Endothelial cell of umbilical vein (primary cell): ENCODE data around the gene ELAPOR2. TPM values are rescaled to one million over a fixed set of nuclear protein-coding genes. Genes with fewer than 3 reads are reported as not detected.
A peak's percentile ranks its signal among the peaks of the same experiment; 100 is the strongest.

Source experiments
- Bru-seq: library from RNA; stranded (reverse); fragments of 400-500 nt; gene quantifications from one replicate; lab custom pipeline; 2021; lab: Mats Ljungman, UMichigan
- BruChase-seq, 2 experiments: library from RNA; stranded (reverse); fragments of 400-500 nt; gene quantifications; one replicate each; lab custom pipeline; 2021; lab: Mats Ljungman, UMichigan
- BruUV-seq: library from RNA; stranded (reverse); fragments of 400-500 nt; replicated peaks from 2 replicates; lab custom pipeline; 2021; lab: Mats Ljungman, UMichigan
- CTCF ChIA-PET: fragments of 300-600, 350-600 bp; sonication (Branson Sonifier 250); formaldehyde crosslinking; loops from one replicate; lab custom pipeline; 2021; ENCODE audit warnings: antibody characterized with exemption, inconsistent platforms; lab: Charles Lee
- POLR2A ChIA-PET: fragments of 300-600, 350-600 bp; sonication (Branson Sonifier 250); formaldehyde crosslinking; loops from one replicate; lab custom pipeline; 2021; ENCODE audit warnings: antibody characterized with exemption, inconsistent platforms; lab: Charles Lee
- DNase-seq: peaks from one replicate; pipeline ENCODE4 v3.0.0-alpha.2; 2011; ENCODE audit warnings: low read depth, low spot score
- FAIRE-seq: peaks from 2 replicates; lab custom pipeline; 2011; peaks lifted over from hg19 to GRCh38; lab: Jason Lieb, UNC
- H2AFZ ChIP-seq: 2 replicates; pipeline ENCODE4 v1.6.0; 2012; ENCODE audit warnings: low read depth, low read length, control low read depth, inconsistent platforms
- H3K27ac ChIP-seq: 2 replicates; pipeline ENCODE4 v1.5.1; 2011; ENCODE audit warnings: low read depth, mild to moderate bottlenecking, control low read depth, low read length, moderate library complexity; ENCODE audit not compliant: insufficient read depth
- H3K27me3 ChIP-seq, 2 experiments: 2 replicates each; pipeline versions ENCODE4 v1.6.0 to v1.6.1; 2011; ENCODE audit warnings: low read length in 2 of 2, mixed read lengths in 1 of 2; ENCODE audit not compliant: control insufficient read depth in 2 of 2, insufficient read depth in 2 of 2
- H3K36me3 ChIP-seq, 2 experiments: 2 replicates in 1 of 2; 3 replicates in 1 of 2; pipeline ENCODE4 v1.5.1; 2011; ENCODE audit warnings: low read length in 2 of 2, mild to moderate bottlenecking in 1 of 2, moderate library complexity in 1 of 2; ENCODE audit not compliant: control insufficient read depth in 2 of 2, insufficient read depth in 2 of 2; ENCODE audit errors: extremely low read depth in 1 of 2
- H3K4me1 ChIP-seq: 3 replicates; pipeline ENCODE4 v1.5.1; 2011; ENCODE audit warnings: mild to moderate bottlenecking, low read length; ENCODE audit not compliant: control insufficient read depth, insufficient read depth; ENCODE audit errors: extremely low read depth
- H3K4me2 ChIP-seq: 2 replicates; pipeline ENCODE4 v1.6.1; 2011; ENCODE audit warnings: low read length, control low read depth, mixed read lengths; ENCODE audit not compliant: insufficient read depth
- H3K4me3 ChIP-seq, 3 experiments: fragments of 200-600 bp in 1 of 3; sonication (generic), shearing (Covaris generic) in 1 of 3; replicated peaks in 1 of 3; 2 replicates each; pipeline ENCODE4 v1.5.1; 2011 to 2016; ENCODE audit warnings: control low read depth in 3 of 3, low read length in 3 of 3, mild to moderate bottlenecking in 2 of 3, inconsistent platforms in 1 of 3, low read depth in 1 of 3, moderate library complexity in 1 of 3; ENCODE audit not compliant: insufficient read depth in 1 of 3
- H3K79me2 ChIP-seq: 2 replicates; pipeline ENCODE4 v1.6.0; 2012; ENCODE audit warnings: low read length, inconsistent platforms; ENCODE audit not compliant: control insufficient read depth, insufficient read depth
- H3K9ac ChIP-seq: replicated peaks from 2 replicates; pipeline ENCODE3; 2011; ENCODE audit warnings: low read length, control low read depth; ENCODE audit not compliant: insufficient read depth; ENCODE audit errors: extremely low read depth
- H3K9me1 ChIP-seq: replicated peaks from 3 replicates; pipeline ENCODE4 v1.6.0; 2011; ENCODE audit warnings: mild to moderate bottlenecking, low read length; ENCODE audit not compliant: control insufficient read depth, insufficient read depth; ENCODE audit errors: extremely low read depth
- H3K9me3 ChIP-seq: replicated peaks from 2 replicates; pipeline ENCODE4 v1.5.1; 2012; ENCODE audit warnings: low read length, inconsistent platforms; ENCODE audit not compliant: control insufficient read depth, insufficient read depth
- H4K20me1 ChIP-seq: replicated peaks from 2 replicates; pipeline ENCODE3; 2011; ENCODE audit warnings: mild to moderate bottlenecking, low read length; ENCODE audit not compliant: control insufficient read depth, insufficient read depth; ENCODE audit errors: extremely low read depth
- CTCF ChIP-seq, 2 donors: IDR thresholded peaks; 1 replicate in 1 of 2; 2 replicates in 1 of 2; pipeline ENCODE4 v1.5.1; 2011; ENCODE audit warnings: low read length in 2 of 2, mild to moderate bottlenecking in 2 of 2, moderate library complexity in 2 of 2, control low read depth in 1 of 2, inconsistent platforms in 1 of 2, low read depth in 1 of 2; ENCODE audit not compliant: insufficient read depth in 1 of 2; ENCODE audit errors: extremely low read depth in 1 of 2
- EZH2 ChIP-seq: IDR thresholded peaks from 2 replicates; pipeline ENCODE4 v1.6.1; 2012; ENCODE audit warnings: borderline replicate concordance, low read depth, mild to moderate bottlenecking, moderate library complexity, low read length, inconsistent platforms; ENCODE audit not compliant: severe bottlenecking
- FOS ChIP-seq: IDR thresholded peaks from 2 replicates; pipeline ENCODE4 v1.6.1; 2011; ENCODE audit warnings: mild to moderate bottlenecking, low read length, moderate library complexity, borderline replicate concordance; ENCODE audit not compliant: insufficient read depth
- GATA2 ChIP-seq: IDR thresholded peaks from 2 replicates; pipeline ENCODE4 v1.7.0; 2011; ENCODE audit warnings: low read depth, mild to moderate bottlenecking, moderate library complexity, mixed read lengths, low read length; ENCODE audit not compliant: insufficient read length, insufficient read depth
- JUN ChIP-seq: IDR thresholded peaks from 2 replicates; pipeline ENCODE4 v1.6.1; 2011; ENCODE audit warnings: borderline replicate concordance, low read depth; ENCODE audit not compliant: insufficient read length, insufficient read depth
- MAX ChIP-seq: IDR thresholded peaks from 2 replicates; pipeline ENCODE4 v1.6.1; 2011; ENCODE audit not compliant: insufficient read depth, insufficient read length
- MYC ChIP-seq: IDR thresholded peaks from one replicate; pipeline ENCODE4 v1.6.1; 2011; ENCODE audit warnings: mild to moderate bottlenecking, low read depth, low read length
- POLR2A ChIP-seq: IDR thresholded peaks from 2 replicates; pipeline ENCODE4 v1.6.1; 2012; ENCODE audit warnings: low read depth, mild to moderate bottlenecking, control low read depth, low read length
- POLR2AphosphoS5 ChIP-seq: IDR thresholded peaks from 2 replicates; pipeline ENCODE4 v1.6.1; 2012; ENCODE audit warnings: low read depth, mild to moderate bottlenecking, control low read depth, low read length, moderate library complexity; ENCODE audit not compliant: insufficient read depth
- dilution Hi-C: fragments of 300-500 bp; cut with MboI; formaldehyde crosslinking; loops from one replicate; pipeline ENCODE4 v1.15.0; 2019; ENCODE audit warnings: low sequenced_read_pairs; ENCODE audit not compliant: extremely low pct_ligation_motif_present
- intact Hi-C: fragments of 100-400 bp; cut with micrococcal nuclease; formaldehyde crosslinking; loops from one replicate; pipeline ENCODE4 v1.10.0; 2022
- long read RNA-seq: library from polyadenylated mRNA; stranded (forward); transcript quantifications from one replicate; pipeline ENCODE4 v2.0.0, GENCODE V29; 2021
- polyA minus RNA-seq, 3 experiments: library from RNA; depleted of rRNA, polyadenylated mRNA; stranded (reverse); fragments of >200 nt; gene quantifications; 1 replicate in 1 of 3; 2 replicates in 2 of 3; pipeline ENCODE4 v1.2.3, GENCODE V29; 2011
- polyA plus RNA-seq, 4 experiments: library from polyadenylated mRNA; depleted of rRNA in 3 of 4; stranded (reverse) in 3 of 4; unstranded in 1 of 4; fragments of >200 nt; gene quantifications; 2 replicates each; pipeline versions ENCODE4 v1.2.1 to v1.2.3, GENCODE V29; 2011 to 2012; ENCODE audit warnings: missing spikeins in 1 of 4
- total RNA-seq: library from RNA; stranded (reverse); gene quantifications from 2 replicates; pipeline ENCODE4 v1.2.3, GENCODE V29; 2021

ELAPOR2 gene
- 43.8 and 63.5 TPM in 2 replicates for total RNA-seq
- 35.6 and 38.2 TPM in 2 replicates for polyA plus RNA-seq
- 30.4 and 31.1 TPM in 2 replicates for polyA plus RNA-seq (2011; cell fraction: cytosol; rRNA removed)
- 64.1 and 68.5 TPM in 2 replicates for polyA plus RNA-seq (2011; cell fraction: nucleus; rRNA removed)
- polyA plus RNA-seq (2012), result 51.8 and 69.0 TPM in 2 replicates
- 150 and 172 TPM in 2 replicates for polyA minus RNA-seq
- 11.7 TPM for polyA minus RNA-seq (2011; cell fraction: cytosol; rRNA and poly(A)+ RNA removed)
- polyA minus RNA-seq (2011; cell fraction: nucleus; rRNA and poly(A)+ RNA removed), result 118 and 135 TPM in 2 replicates
- percentile 83 among the genes with signal in this experiment for Bru-seq, nascent RNA
- BruChase-seq, experiment 1, labeled RNA remaining after a 6-hour chase, result percentile 55 among the genes with signal in this experiment
- percentile 62 among the genes with signal in this experiment for BruChase-seq, experiment 2, labeled RNA remaining after a 2-hour chase
- long read RNA-seq, full-length matches to known transcripts, result 32 of 69 reads
- long read RNA-seq, partial matches to known transcripts, result 13 of 69 reads
- long read RNA-seq, other reads (novel, unspliced or antisense), result 24 of 69 reads

- BruUV-seq, result no TSS peak
Measured at GRCh38 chr7:87059525-87060287, at the start of gene ELAPOR2. Gene ELAPOR2, minus strand, starts transcription at chr7:87059654. Its CDS starts 141 bp downstream, at chr7:87059513.

More at GRCh38 chr7:87059525-87060287, at the start of gene ELAPOR2:
- H3K4me3 ChIP-seq, result peak within 1 kb of the TSS; percentile 72 to 96 (median 79)
- H4K20me1 ChIP-seq, result no peaks in the 10 kb centered on the region
- dilution Hi-C loops (no loop called here), intact Hi-C loops (loop anchor here (1.0 to 5.0 kb wide), 4 partner anchors 93 to 178 kb away; partner anchors contain the start of genes DMTF1 and TMEM243)
- no peaks in the 10 kb centered on the region for H3K36me3 ChIP-seq
- H2AFZ ChIP-seq, result peak within 1 kb of the TSS; percentile 96
- no peak for TF ChIP-seq GATA2
- TF ChIP-seq CTCF (IDR thresholded peaks at IDR 0.05; ENCODE audit: extremely low read depth in 1 of 2, insufficient read depth in 1 of 2, low read depth in 1 of 2, low read length in 2 of 2), result peak; percentile 32 to 61
- no peak for TF ChIP-seq MAX
- no peak for TF ChIP-seq EZH2
- no peak for TF ChIP-seq MYC
- TF ChIP-seq POLR2AphosphoS5, result peak; percentile 69
- TF ChIP-seq JUN, result no peak
- no peak for TF ChIP-seq FOS
- peak; percentile 60 for TF ChIP-seq POLR2A
- ChIA-PET CTCF (interaction anchor here (0.9 to 4.4 kb wide), 17 partner anchors 12 to 145 kb away, joined by 3 to 43 read pairs (median 4); partner anchors contain the start of gene DMTF1), POLR2A (interaction anchor here (4.1 kb wide), 1 partner anchor 93 kb away, joined by 14 read pairs; the partner anchor contains the start of gene DMTF1)
- H3K27ac ChIP-seq, result peak within 1 kb of the TSS; percentile 57
- H3K9ac ChIP-seq, result peak within 1 kb of the TSS; percentile 77
- H3K4me1 ChIP-seq, result peaks cover 43% of the 10 kb centered on the region
- H3K27me3 ChIP-seq, result no peaks in the 10 kb centered on the region
- H3K9me3 ChIP-seq, result no peaks in the 10 kb centered on the region
- FAIRE-seq, result peak; percentile 40
- H3K79me2 ChIP-seq, result peaks cover 6% of the 10 kb centered on the region
- H3K4me2 ChIP-seq, result peak within 1 kb of the TSS; percentile 92
- peak; percentile 83 for DNase-seq
- H3K9me1 ChIP-seq, result no peaks in the 10 kb centered on the region
